ENCODE measurements around the gene NR2F1. TPM values are rescaled to one million over a fixed set of nuclear protein-coding genes. Genes with fewer than 3 reads are reported as not detected.

Gene NR2F1
- total RNA-seq, 1 experiment from 2014 or later, result 88.4 TPM

- no peak overlapping the region for H3K9ac ChIP-seq (ENCODE audit: low read length)
- no peak overlapping the region for H3K4me3 ChIP-seq (ENCODE audit: low read length)
- intact Hi-C loops (cut with micrococcal nuclease), result no loop called here
- H3K79me2 ChIP-seq (ENCODE audit: low read length), result peaks cover 97% of the 10 kb centered on the region
- no peaks in the 10 kb centered on the region for H3K9me3 ChIP-seq (ENCODE audit: low read length)
- TF ChIP-seq CTCF (conservative IDR thresholded peaks at IDR 0.05; ENCODE audit: low read depth, low read length) (no peak), EZH2phosphoT487 (IDR thresholded peaks at IDR 0.05; ENCODE audit: borderline replicate concordance, low read length) (no peak), EZH2 (IDR thresholded peaks at IDR 0.05; ENCODE audit: low read length, unreplicated experiment) (no peak)
- DNase-seq, result no peak
- H4K20me1 ChIP-seq (ENCODE audit: low read length), result no peaks in the 10 kb centered on the region
- H2AFZ ChIP-seq (ENCODE audit: low read length), result no peak overlapping the region
- ChIA-PET POLR2A (ENCODE audit: unreplicated experiment) (no interaction called here), CTCF (no interaction called here)
- no peak for ATAC-seq
- H3K27me3 ChIP-seq (ENCODE audit: low read length), result no peaks in the 10 kb centered on the region
- no TSS peak for BruUV-seq (replicated peaks)
- H3F3A ChIP-seq (ENCODE audit: low read length, unreplicated experiment), result no peaks in the 10 kb centered on the region
- no peak overlapping the region for H3K27ac ChIP-seq (ENCODE audit: low read length)
- no peak overlapping the region for H3K4me2 ChIP-seq (ENCODE audit: low read length)
- peaks cover 29% of the 10 kb centered on the region for H3K36me3 ChIP-seq (ENCODE audit: low read depth, low read length)
- H3K9me2 ChIP-seq (replicated peaks; ENCODE audit: low read length), result no peaks in the 10 kb centered on the region
- peaks cover 15% of the 10 kb centered on the region for H3K4me1 ChIP-seq (ENCODE audit: insufficient read depth, low read length)
These were observed 10.2 kb upstream of the NR2F1 start for GRCh38 chr5:93572608-93573353.

- H3K9ac ChIP-seq (ENCODE audit: low read length), result no peak overlapping the region
These were observed 9.4 kb upstream of the NR2F1 start for GRCh38 chr5:93573354-93574351.

GRCh38 chr5:93574491-93575305 is 8.3 kb upstream of the NR2F1 start:
- H3K27ac ChIP-seq (ENCODE audit: low read length), result no peak overlapping the region
- H3K27me3 ChIP-seq (ENCODE audit: low read length), result no peaks in the 10 kb centered on the region
- H3K79me2 ChIP-seq (ENCODE audit: low read length), result peaks cover 97% of the 10 kb centered on the region
- TF ChIP-seq EZH2 (IDR thresholded peaks at IDR 0.05; ENCODE audit: low read length, unreplicated experiment), result no peak
- no peak for TF ChIP-seq EZH2phosphoT487 (IDR thresholded peaks at IDR 0.05; ENCODE audit: borderline replicate concordance, low read length)
- TF ChIP-seq CTCF (conservative IDR thresholded peaks at IDR 0.05; ENCODE audit: low read depth, low read length), result no peak
- DNase-seq (no peak), ATAC-seq (no peak)
- H3F3A ChIP-seq (ENCODE audit: low read length, unreplicated experiment), result no peaks in the 10 kb centered on the region
- no peak overlapping the region for H3K4me3 ChIP-seq (ENCODE audit: low read length)
- no peaks in the 10 kb centered on the region for H4K20me1 ChIP-seq (ENCODE audit: low read length)
- H2AFZ ChIP-seq (ENCODE audit: low read length), result no peak overlapping the region
- no peak overlapping the region for H3K4me2 ChIP-seq (ENCODE audit: low read length)
- H3K4me1 ChIP-seq (ENCODE audit: insufficient read depth, low read length), result peaks cover 27% of the 10 kb centered on the region
- no peaks in the 10 kb centered on the region for H3K9me2 ChIP-seq (replicated peaks; ENCODE audit: low read length)
- CTCF ChIA-PET, result no interaction called here
- intact Hi-C loops (cut with micrococcal nuclease), result loop anchor here (5.0 kb wide), 2 partner anchors 147 to 1667 kb away; no protein-coding TSS in a partner anchor
- H3K9ac ChIP-seq (ENCODE audit: low read length), result no peak overlapping the region
- H3K9me3 ChIP-seq (ENCODE audit: low read length), result no peaks in the 10 kb centered on the region
- BruUV-seq (replicated peaks), result no TSS peak
- POLR2A ChIA-PET (ENCODE audit: unreplicated experiment), result no interaction called here
- peaks cover 29% of the 10 kb centered on the region for H3K36me3 ChIP-seq (ENCODE audit: low read depth, low read length)

More at GRCh38 chr5:93573354-93574351, 9.4 kb upstream of the NR2F1 start:
- H3K27me3 ChIP-seq (ENCODE audit: low read length), result no peaks in the 10 kb centered on the region
- H3K9me3 ChIP-seq (ENCODE audit: low read length), result no peaks in the 10 kb centered on the region
- DNase-seq (no peak), ATAC-seq (no peak)
- H2AFZ ChIP-seq (ENCODE audit: low read length), result no peak overlapping the region
- H3K4me3 ChIP-seq (ENCODE audit: low read length), result no peak overlapping the region
- no peak overlapping the region for H3K4me2 ChIP-seq (ENCODE audit: low read length)
- no peak for TF ChIP-seq EZH2phosphoT487 (IDR thresholded peaks at IDR 0.05; ENCODE audit: borderline replicate concordance, low read length)
- peaks cover 29% of the 10 kb centered on the region for H3K36me3 ChIP-seq (ENCODE audit: low read depth, low read length)
- ChIA-PET POLR2A (ENCODE audit: unreplicated experiment) (no interaction called here), CTCF (no interaction called here)
- H3K27ac ChIP-seq (ENCODE audit: low read length), result no peak overlapping the region
- H3K4me1 ChIP-seq (ENCODE audit: insufficient read depth, low read length), result peaks cover 24% of the 10 kb centered on the region
- H3K79me2 ChIP-seq (ENCODE audit: low read length), result peaks cover 97% of the 10 kb centered on the region
- H4K20me1 ChIP-seq (ENCODE audit: low read length), result no peaks in the 10 kb centered on the region
- H3F3A ChIP-seq (ENCODE audit: low read length, unreplicated experiment), result no peaks in the 10 kb centered on the region
- intact Hi-C loops (cut with micrococcal nuclease), result no loop called here
- BruUV-seq (replicated peaks), result no TSS peak
- no peaks in the 10 kb centered on the region for H3K9me2 ChIP-seq (replicated peaks; ENCODE audit: low read length)
